Fibroblast of pulmonary artery (primary cell): Measurements from ENCODE around the gene IARS1.

Experiments
- DNase-seq: peaks from one replicate; pipeline ENCODE4 v3.0.0-alpha.2; 2010; ENCODE audit warnings: low read depth
- H3K4me3 ChIP-seq: replicated peaks from 2 replicates; pipeline ENCODE4 v1.5.1; 2011; ENCODE audit warnings: low read depth, mild to moderate bottlenecking, control low read depth, low read length, moderate library complexity
- TF ChIP-seq, protein P1 (sequence below): IDR thresholded peaks from 2 replicates; pipeline ENCODE4 v1.5.1; 2011; ENCODE audit warnings: mild to moderate bottlenecking, control low read depth, low read length, inconsistent platforms; ENCODE audit errors: missing control alignments

IARS1 gene

DNA sequence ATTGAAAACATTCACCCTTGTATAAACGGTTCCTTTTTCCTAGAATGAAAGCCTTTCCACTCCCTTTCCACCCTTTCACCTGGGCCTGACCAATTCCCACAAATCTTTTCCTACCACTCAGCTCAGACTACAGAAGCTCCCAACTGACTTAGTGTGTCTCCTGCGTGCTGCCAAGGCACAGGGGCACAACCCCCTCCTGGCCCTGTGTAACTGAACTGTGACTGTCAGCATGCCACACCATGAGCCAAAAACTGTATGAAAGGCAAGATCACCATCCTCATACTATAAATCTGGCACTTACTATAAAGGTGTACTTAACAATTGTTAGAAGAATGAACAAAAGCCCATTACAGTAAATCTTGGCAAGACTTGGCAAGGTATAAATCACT lies 20.1 kb upstream of the IARS1 start:
- DNase-seq = no peak
- H3K4me3 ChIP-seq = no peak overlapping the region
- TF ChIP-seq, protein P1, sequence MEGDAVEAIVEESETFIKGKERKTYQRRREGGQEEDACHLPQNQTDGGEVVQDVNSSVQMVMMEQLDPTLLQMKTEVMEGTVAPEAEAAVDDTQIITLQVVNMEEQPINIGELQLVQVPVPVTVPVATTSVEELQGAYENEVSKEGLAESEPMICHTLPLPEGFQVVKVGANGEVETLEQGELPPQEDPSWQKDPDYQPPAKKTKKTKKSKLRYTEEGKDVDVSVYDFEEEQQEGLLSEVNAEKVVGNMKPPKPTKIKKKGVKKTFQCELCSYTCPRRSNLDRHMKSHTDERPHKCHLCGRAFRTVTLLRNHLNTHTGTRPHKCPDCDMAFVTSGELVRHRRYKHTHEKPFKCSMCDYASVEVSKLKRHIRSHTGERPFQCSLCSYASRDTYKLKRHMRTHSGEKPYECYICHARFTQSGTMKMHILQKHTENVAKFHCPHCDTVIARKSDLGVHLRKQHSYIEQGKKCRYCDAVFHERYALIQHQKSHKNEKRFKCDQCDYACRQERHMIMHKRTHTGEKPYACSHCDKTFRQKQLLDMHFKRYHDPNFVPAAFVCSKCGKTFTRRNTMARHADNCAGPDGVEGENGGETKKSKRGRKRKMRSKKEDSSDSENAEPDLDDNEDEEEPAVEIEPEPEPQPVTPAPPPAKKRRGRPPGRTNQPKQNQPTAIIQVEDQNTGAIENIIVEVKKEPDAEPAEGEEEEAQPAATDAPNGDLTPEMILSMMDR = no peak

DNA sequence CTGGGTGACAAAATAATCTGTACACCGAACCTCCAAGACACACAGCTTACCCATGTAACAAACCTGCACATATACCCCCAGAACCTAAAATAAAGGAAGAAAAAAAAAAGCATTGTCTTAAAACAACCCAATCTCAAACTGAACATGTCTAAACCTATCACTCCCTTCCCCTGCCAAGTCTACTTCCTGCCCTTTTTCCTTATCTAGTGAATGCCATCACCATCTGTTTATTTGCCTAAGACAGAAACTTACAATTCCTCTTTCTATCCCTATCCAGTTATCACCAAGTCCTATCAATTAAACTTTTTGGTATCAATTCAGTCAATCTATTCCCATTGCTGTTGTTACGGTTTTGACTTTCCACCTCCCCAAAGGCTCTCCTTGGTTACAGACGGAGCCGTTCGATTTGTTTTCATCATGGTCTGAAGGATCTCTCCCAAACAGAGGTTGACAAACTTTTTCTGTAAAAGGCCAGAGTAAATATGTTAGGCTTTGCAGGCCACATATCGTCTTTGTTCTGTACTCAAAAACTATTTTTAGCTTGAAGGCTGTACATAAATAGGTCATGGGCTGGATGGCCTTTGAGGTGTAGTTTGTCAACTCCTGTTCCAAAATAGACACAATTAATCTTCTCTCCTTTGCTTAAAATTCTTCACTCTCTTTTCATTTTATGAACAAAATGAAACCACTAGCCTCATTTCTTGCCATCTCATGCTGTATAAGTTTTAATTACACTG lies 19.6 kb upstream of the IARS1 start:
- H3K4me3 ChIP-seq = no peak overlapping the region
- no peak for DNase-seq
- TF ChIP-seq, protein P1 = no peak

DNA sequence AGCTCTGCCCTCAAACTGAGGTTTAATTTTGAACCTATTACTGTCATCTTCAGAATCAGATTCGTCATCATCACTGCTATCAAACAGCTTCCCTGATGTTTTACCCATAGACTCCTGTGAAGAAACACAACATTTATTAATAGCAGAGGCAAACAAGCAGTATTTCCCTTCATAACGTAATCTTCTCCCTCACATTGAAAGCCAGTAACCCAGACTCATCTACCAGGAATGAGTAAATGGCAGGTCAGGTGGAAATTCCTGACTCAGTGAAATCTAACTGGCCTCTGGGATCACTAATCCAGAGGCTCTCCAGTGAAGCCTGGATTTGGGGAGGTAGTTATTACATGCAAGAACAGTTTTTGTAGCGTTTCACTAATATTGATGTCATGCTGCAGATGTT lies 17.1 kb upstream of the IARS1 start:
- TF ChIP-seq, protein P1 = no peak
- no peak overlapping the region for H3K4me3 ChIP-seq
- no peak for DNase-seq

DNA sequence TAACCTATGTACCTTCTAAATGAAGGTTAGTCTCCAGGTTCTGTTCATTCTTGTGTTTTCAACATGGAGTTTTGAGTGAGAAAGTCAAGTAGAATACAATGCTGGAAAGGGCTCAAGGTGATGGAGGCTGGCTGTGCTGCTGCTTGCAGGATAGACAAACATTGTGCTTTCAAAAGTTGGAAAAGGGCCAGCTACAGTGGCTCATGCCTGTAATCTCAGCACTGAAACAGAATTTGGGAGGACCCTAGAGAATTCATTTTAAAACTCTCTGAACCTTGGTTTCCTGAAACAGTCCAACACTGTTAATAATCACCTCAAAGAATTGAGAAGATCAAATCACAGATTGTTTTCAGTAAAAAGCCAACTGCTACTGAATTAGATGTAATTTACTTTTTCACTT lies 15.4 kb upstream of the IARS1 start:
- TF ChIP-seq, protein P1 = no peak
- no peak overlapping the region for H3K4me3 ChIP-seq
- DNase-seq = peak; percentile 64

DNA sequence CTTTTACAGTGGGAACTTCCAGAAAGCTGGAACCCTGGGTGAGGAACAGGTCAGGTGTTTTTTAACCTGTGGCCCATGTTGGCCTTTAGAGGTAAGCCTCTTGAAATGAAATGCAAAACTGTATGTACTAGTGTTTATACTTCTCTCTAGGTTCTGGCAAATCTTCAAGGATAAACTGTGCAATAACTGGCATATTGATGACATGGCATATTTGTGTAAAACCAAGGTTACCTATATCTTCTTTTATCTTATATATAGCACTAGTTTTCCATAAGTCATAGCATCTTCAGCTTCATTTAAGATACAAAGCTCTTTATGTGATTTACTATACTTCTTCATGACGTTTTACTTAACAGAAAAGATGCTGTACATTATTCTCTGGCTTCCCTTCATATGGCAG lies 7.4 kb upstream of the IARS1 start:
- H3K4me3 ChIP-seq = no peak overlapping the region
- DNase-seq = no peak
- TF ChIP-seq, protein P1 = no peak

DNA sequence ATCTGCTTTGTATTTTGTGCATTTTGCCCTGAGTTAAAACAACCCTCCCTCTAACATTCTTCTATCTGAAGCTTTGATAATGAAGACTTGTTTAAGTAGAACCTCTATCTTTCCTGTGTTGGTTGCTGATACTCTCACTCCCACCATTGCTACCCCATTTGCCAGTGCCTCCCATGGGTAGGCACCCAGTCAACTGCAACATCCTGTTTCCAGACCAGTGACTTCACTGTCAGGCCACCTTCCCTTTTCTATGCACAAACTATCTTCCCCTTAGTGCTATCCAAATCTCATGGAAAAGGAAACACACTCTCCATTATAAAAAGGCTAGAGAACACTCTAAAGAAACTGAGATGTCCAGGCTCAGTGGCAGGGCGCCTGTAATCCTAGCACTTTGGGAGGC lies 5.6 kb upstream of the IARS1 start:
- H3K4me3 ChIP-seq = no peak overlapping the region
- TF ChIP-seq, protein P1 = no peak
- no peak for DNase-seq

DNA sequence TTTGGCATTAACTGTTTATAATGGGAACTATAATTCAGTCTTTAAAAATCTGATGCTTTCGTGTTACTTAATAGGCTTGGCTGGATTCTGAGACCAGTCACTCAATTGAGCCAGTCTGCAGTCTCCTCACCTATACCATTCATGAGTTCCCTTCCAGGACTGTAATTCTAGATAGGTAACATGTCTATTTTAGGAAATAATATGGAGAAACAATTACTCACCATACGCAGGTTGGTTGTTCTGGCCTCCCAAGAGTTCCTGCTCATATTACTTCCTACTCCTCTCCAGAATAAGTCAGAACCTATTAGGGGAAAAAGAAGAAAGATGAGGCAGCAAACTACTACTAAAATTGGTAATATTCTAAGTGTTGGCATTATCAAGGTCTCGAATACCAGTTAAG lies 4.5 kb upstream of the IARS1 start:
- DNase-seq = no peak
- TF ChIP-seq, protein P1 = no peak
- H3K4me3 ChIP-seq = no peak overlapping the region
